Osteoblast (primary cell): Measurements from ENCODE around the gene NPL. TPM values are rescaled to one million over a fixed set of nuclear protein-coding genes. Genes with fewer than 3 reads are reported as not detected.

Experiments
- DNase-seq: peaks from one replicate; pipeline ENCODE4 v3.0.0; 2011; ENCODE audit warnings: low spot score, mixed read lengths; ENCODE audit not compliant: insufficient read length; ENCODE audit errors: missing footprints
- H2AFZ ChIP-seq: 2 replicates; pipeline ENCODE4 v1.6.0; 2011; ENCODE audit warnings: mild to moderate bottlenecking, low read length
- H3K27ac ChIP-seq: 2 replicates; pipeline ENCODE4 v1.5.1; 2011; ENCODE audit warnings: mild to moderate bottlenecking, low read depth, low read length, moderate library complexity
- H3K27me3 ChIP-seq: 2 replicates; pipeline ENCODE4 v1.6.0; 2012; ENCODE audit warnings: mild to moderate bottlenecking, control low read depth, inconsistent platforms, low read length, moderate library complexity; ENCODE audit not compliant: insufficient read depth
- H3K36me3 ChIP-seq: 2 replicates; pipeline ENCODE4 v1.5.1; 2011; ENCODE audit warnings: mild to moderate bottlenecking, low read length, control low read depth, moderate library complexity; ENCODE audit not compliant: insufficient read depth
- H3K4me1 ChIP-seq: 2 replicates; pipeline ENCODE4 v1.5.1; 2011; ENCODE audit warnings: mild to moderate bottlenecking, low read length, control low read depth, moderate library complexity; ENCODE audit not compliant: insufficient read depth
- H3K4me2 ChIP-seq: 2 replicates; pipeline ENCODE4 v1.6.0; 2011; ENCODE audit warnings: mild to moderate bottlenecking, low read length; ENCODE audit not compliant: insufficient read depth
- H3K4me3 ChIP-seq: fragments of 200-600 bp; sonication (generic); 3 replicates; pipeline ENCODE4 v1.5.1; 2012; ENCODE audit warnings: mild to moderate bottlenecking, low read length, inconsistent platforms; ENCODE audit not compliant: insufficient read depth
- H3K79me2 ChIP-seq: 2 replicates; pipeline ENCODE4 v1.6.0; 2012; ENCODE audit warnings: mild to moderate bottlenecking, low read length, control low read depth, inconsistent platforms; ENCODE audit not compliant: insufficient read depth
- H3K9me3 ChIP-seq: 2 replicates; pipeline ENCODE4 v1.5.1; 2011; ENCODE audit warnings: low read depth, low read length, control low read depth
- H4K20me1 ChIP-seq: 2 replicates; pipeline ENCODE4 v1.6.0; 2012; ENCODE audit warnings: mild to moderate bottlenecking, low read length, control low read depth; ENCODE audit not compliant: insufficient read depth
- CTCF ChIP-seq: IDR thresholded peaks from 2 replicates; pipeline ENCODE4 v1.5.1; 2011; ENCODE audit warnings: mild to moderate bottlenecking, low read depth, low read length, moderate library complexity; ENCODE audit errors: extremely low read depth
- total RNA-seq: library from RNA; depleted of rRNA; stranded (reverse); fragments of >200 nt; gene quantifications from 2 replicates; pipeline ENCODE4 v1.2.3, GENCODE V29; 2012

Gene NPL
- total RNA-seq, 1 donor: 2.5 TPM

DNA sequence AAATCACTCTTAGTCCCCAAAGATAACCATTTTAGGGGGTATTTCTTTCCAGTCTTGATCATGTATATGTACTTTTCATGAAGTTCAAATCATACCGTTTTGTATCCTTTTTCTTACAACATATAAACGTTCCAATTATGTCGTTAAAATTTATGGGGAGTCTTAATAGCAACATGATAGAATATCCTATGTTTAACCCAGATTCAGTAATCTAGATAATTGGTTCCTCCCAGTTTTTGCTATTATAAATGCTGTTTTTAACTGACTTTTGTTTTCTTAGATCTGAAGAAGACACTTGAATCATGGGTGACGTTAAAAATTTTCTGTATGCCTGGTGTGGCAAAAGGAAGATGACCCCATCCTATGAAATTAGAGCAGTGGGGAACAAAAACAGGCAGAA lies 52.7 kb downstream of the NPL start:
- peak overlapping the region; percentile 99 for H3K4me2 ChIP-seq
- peaks cover 22% of the 10 kb centered on the region for H3K4me1 ChIP-seq
- no peak overlapping the region for H3K4me3 ChIP-seq
- no peak overlapping the region for H2AFZ ChIP-seq
- H4K20me1 ChIP-seq: peaks cover 67% of the 10 kb centered on the region
- no peaks in the 10 kb centered on the region for H3K9me3 ChIP-seq
- peaks cover 47% of the 10 kb centered on the region for H3K36me3 ChIP-seq
- H3K27me3 ChIP-seq: no peaks in the 10 kb centered on the region
- DNase-seq: peak; percentile 18
- H3K27ac ChIP-seq: no peak overlapping the region
- peaks cover 78% of the 10 kb centered on the region for H3K79me2 ChIP-seq
- TF ChIP-seq CTCF: no peak

DNA sequence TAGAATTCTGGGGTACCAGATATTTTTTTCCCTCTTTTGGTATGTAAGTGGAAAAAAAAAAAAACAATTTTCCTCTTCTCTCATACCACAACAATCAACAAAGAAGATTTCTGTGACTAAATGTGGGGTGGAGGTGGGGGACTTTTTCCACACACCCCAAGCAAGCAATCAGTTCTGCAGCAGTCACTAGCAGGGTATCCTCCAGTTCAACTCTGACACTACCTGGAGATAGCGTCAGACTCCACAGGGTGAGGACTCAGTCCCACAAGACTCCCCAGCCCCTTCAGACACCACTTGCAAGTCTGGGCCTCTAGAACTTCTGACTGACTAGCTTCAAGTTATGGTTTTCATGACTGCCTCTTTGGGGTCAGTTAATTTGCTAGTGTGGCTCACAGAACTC lies 55.8 kb downstream of the NPL start:
- Histone ChIP-seq H2AFZ (no peak overlapping the region), H3K79me2 (peaks cover 99% of the 10 kb centered on the region), H4K20me1 (peaks cover 78% of the 10 kb centered on the region), H3K36me3 (peaks cover 75% of the 10 kb centered on the region), H3K4me1 (peaks cover 19% of the 10 kb centered on the region), H3K27me3 (no peaks in the 10 kb centered on the region), H3K27ac (no peak overlapping the region), H3K4me2 (no peak overlapping the region), H3K9me3 (no peaks in the 10 kb centered on the region), H3K4me3 (no peak overlapping the region)
- DNase-seq: no peak
- no peak for TF ChIP-seq CTCF

- H4K20me1 ChIP-seq: peaks cover 78% of the 10 kb centered on the region
- no peak overlapping the region for H3K27ac ChIP-seq
- H3K4me2 ChIP-seq: no peak overlapping the region
- H3K4me1 ChIP-seq: peaks cover 14% of the 10 kb centered on the region
- no peaks in the 10 kb centered on the region for H3K9me3 ChIP-seq
- no peak overlapping the region for H2AFZ ChIP-seq
- H3K27me3 ChIP-seq: no peaks in the 10 kb centered on the region
- no peak for DNase-seq
- no peak overlapping the region for H3K4me3 ChIP-seq
- no peak for TF ChIP-seq CTCF
- peaks cover 99% of the 10 kb centered on the region for H3K79me2 ChIP-seq
- peaks cover 80% of the 10 kb centered on the region for H3K36me3 ChIP-seq
Observed at GRCh38 chr1:182845894-182846293, 56.3 kb downstream of the NPL start.

- H3K36me3 ChIP-seq: peaks cover 92% of the 10 kb centered on the region
- DNase-seq: peak; percentile 6
- H3K4me1 ChIP-seq: peaks cover 3% of the 10 kb centered on the region
- H3K4me2 ChIP-seq: no peak overlapping the region
- peaks cover 99% of the 10 kb centered on the region for H3K79me2 ChIP-seq
- no peak overlapping the region for H3K4me3 ChIP-seq
- H2AFZ ChIP-seq: no peak overlapping the region
- no peaks in the 10 kb centered on the region for H3K9me3 ChIP-seq
- TF ChIP-seq CTCF: no peak
- H3K27ac ChIP-seq: no peak overlapping the region
- H4K20me1 ChIP-seq: peaks cover 75% of the 10 kb centered on the region
- no peaks in the 10 kb centered on the region for H3K27me3 ChIP-seq
Observed at GRCh38 chr1:182847105-182847504, 57.5 kb downstream of the NPL start.
